HepG2 (cell line): Measurements from ENCODE around the gene MARCO.

Experiments
- CBFB ChIP-seq: sonication (generic); formaldehyde crosslinking; IDR thresholded peaks from 2 replicates; pipeline ENCODE4 v1.4.0; 2020; ENCODE audit warnings: missing genetic modification reagents
- CTCF ChIP-seq: sonication (generic); formaldehyde crosslinking; IDR thresholded peaks from 2 replicates; pipeline ENCODE4 v1.5.0; 2020; ENCODE audit warnings: mild to moderate bottlenecking, missing genetic modification reagents, moderate library complexity
- FOXM1 ChIP-seq: sonication (generic); formaldehyde crosslinking; IDR thresholded peaks from 2 replicates; pipeline ENCODE4 v1.5.0; 2020; ENCODE audit warnings: missing genetic modification reagents
- GTF2F1 ChIP-seq: fragments of 150-350 bp; IDR thresholded peaks from 2 replicates; pipeline ENCODE4 v1.6.1; 2014; ENCODE audit warnings: low read length
- KAT2B ChIP-seq: fragments of 150-350 bp; IDR thresholded peaks from 2 replicates; pipeline ENCODE4 v1.6.1; 2014; ENCODE audit warnings: low read depth, low read length, borderline replicate concordance
- POLR2AphosphoS5 ChIP-seq: IDR thresholded peaks from 2 replicates; pipeline ENCODE4 v1.6.1; 2012; ENCODE audit warnings: low read depth, low read length
- RFX5 ChIP-seq: IDR thresholded peaks from 2 replicates; pipeline ENCODE4 v1.6.1; 2011; ENCODE audit warnings: low read depth, low read length, improper control_type of control experiment
- SIN3A ChIP-seq: IDR thresholded peaks from 2 replicates; pipeline ENCODE4 v1.6.1; 2011; ENCODE audit warnings: low read depth, mild to moderate bottlenecking, control low read depth, low read length, borderline replicate concordance
- SMC3 ChIP-seq: IDR thresholded peaks from 2 replicates; pipeline ENCODE4 v1.6.1; 2011; ENCODE audit warnings: low read length, improper control_type of control experiment
- TCF7L2 ChIP-seq: IDR thresholded peaks from 2 replicates; pipeline ENCODE4 v1.6.1; 2011; ENCODE audit warnings: mild to moderate bottlenecking, low read depth, low read length, moderate library complexity
- USF2 ChIP-seq, 2 experiments: sonication (generic) in 1 of 2; formaldehyde crosslinking in 1 of 2; IDR thresholded peaks; 2 replicates each; pipeline versions ENCODE4 v1.5.1 to v1.6.1; 2011 to 2020; ENCODE audit warnings: borderline replicate concordance in 1 of 2, low read depth in 1 of 2, low read length in 1 of 2, mild to moderate bottlenecking in 1 of 2, missing genetic modification reagents in 1 of 2, moderate library complexity in 1 of 2
- ZNF841 ChIP-seq: sonication (generic); formaldehyde crosslinking; IDR thresholded peaks from 2 replicates; pipeline ENCODE4 v1.8.1; 2023; ENCODE audit warnings: missing genetic modification reagents, borderline replicate concordance

- TF ChIP-seq SMC3 (no peak), RFX5 (no peak), ZNF841 (CRISPR knock-in tag) (no peak), CTCF (CRISPR knock-in tag) (no peak), FOXM1 (CRISPR knock-in tag) (no peak), GTF2F1 (no peak), USF2 (IDR thresholded peaks at IDR 0.05; ENCODE audit: low read depth, low read length) (no peak), USF2 (CRISPR knock-in tag; IDR thresholded peaks at IDR 0.05; ENCODE audit: borderline replicate concordance) (no peak), POLR2AphosphoS5 (no peak), KAT2B (no peak), TCF7L2 (no peak), SIN3A (no peak), CBFB (CRISPR knock-in tag) (no peak)
Observed at GRCh38 chr2:119009110-119009509, 67.1 kb downstream of the MARCO start.
